Smooth muscle cell (in vitro differentiated cells): ENCODE data around the gene CREB3. TPM values are rescaled to one million over a fixed set of nuclear protein-coding genes. Genes with fewer than 3 reads are reported as not detected.

ENCODE experiments used
- DNase-seq: peaks from one replicate; lab custom pipeline; 2025; ENCODE audit not compliant: unreplicated experiment; lab: John Stamatoyannopoulos, UW
- H2AFZ ChIP-seq: fragments of 200-600 bp; sonication (generic); 2 replicates; pipeline ENCODE4 v1.6.0; 2016; ENCODE audit warnings: antibody characterized with exemption, low read depth, mild to moderate bottlenecking
- H3F3A ChIP-seq: fragments of 200-600 bp; sonication (generic); 2 replicates; pipeline ENCODE4 v1.6.0; 2017; ENCODE audit warnings: antibody characterized with exemption, low read depth
- H3K27ac ChIP-seq: fragments of 200-600 bp; sonication (generic); 2 replicates; pipeline ENCODE4 v1.5.1; 2016; ENCODE audit warnings: low read depth, mild to moderate bottlenecking
- H3K27me3 ChIP-seq: fragments of 200-600 bp; sonication (generic); 2 replicates; pipeline ENCODE4 v1.6.1; 2016; ENCODE audit warnings: low read depth, mild to moderate bottlenecking
- H3K36me3 ChIP-seq: fragments of 200-600 bp; sonication (generic); 2 replicates; pipeline ENCODE4 v1.5.1; 2016; ENCODE audit warnings: low read depth
- H3K4me1 ChIP-seq: fragments of 200-600 bp; sonication (generic); 2 replicates; pipeline ENCODE4 v1.5.1; 2016; ENCODE audit warnings: low read depth
- H3K4me2 ChIP-seq: fragments of 200-600 bp; sonication (generic); 2 replicates; pipeline ENCODE4 v1.6.0; 2016; ENCODE audit warnings: mild to moderate bottlenecking
- H3K4me3 ChIP-seq: fragments of 200-600 bp; sonication (generic); 2 replicates; pipeline ENCODE4 v1.5.1; 2016; ENCODE audit warnings: mild to moderate bottlenecking
- H3K79me2 ChIP-seq: fragments of 200-600 bp; sonication (generic); 2 replicates; pipeline ENCODE4 v1.6.0; 2016; ENCODE audit warnings: low read depth, mild to moderate bottlenecking
- H3K9ac ChIP-seq: fragments of 200-600 bp; sonication (generic); 2 replicates; pipeline ENCODE4 v1.6.0; 2016; ENCODE audit warnings: low read depth
- H3K9me3 ChIP-seq: fragments of 200-600 bp; sonication (generic); replicated peaks from 2 replicates; pipeline ENCODE4 v1.5.1; 2016; ENCODE audit warnings: low read depth
- H4K20me1 ChIP-seq: fragments of 200-600 bp; sonication (generic); 2 replicates; pipeline ENCODE4 v1.6.0; 2016; ENCODE audit warnings: low read depth
- CTCF ChIP-seq: fragments of 200-600 bp; sonication (generic); IDR thresholded peaks from 2 replicates; pipeline ENCODE4 v1.5.1; 2017; ENCODE audit warnings: borderline replicate concordance, mild to moderate bottlenecking, antibody characterized with exemption; ENCODE audit not compliant: insufficient read depth, poor library complexity, severe bottlenecking
- WGBS: methylation state at CpG from one replicate; pipeline ENCODE4 v1.1.7; 2016; ENCODE audit warnings: low lambda C conversion rate; 5-methylcytosine and 5-hydroxymethylcytosine counted together
- polyA plus RNA-seq: library from polyadenylated mRNA; unstranded; fragments of >200 nt; fragmentation: Nextera tagmentation; extraction: Ambion mirVana; gene quantifications from 2 replicates; pipeline ENCODE4 v1.2.1, GENCODE V29; 2016
- total RNA-seq: library from RNA; depleted of rRNA; stranded (reverse); fragments of >200 nt; gene quantifications from 2 replicates; pipeline ENCODE4 v1.2.3, GENCODE V29; 2014

Gene CREB3
- total and polyA plus RNA-seq, 2 experiments from 2014 or later: 66.9 to 81.0 TPM

- TF ChIP-seq CTCF: no peak
- Histone ChIP-seq H3K27me3 (no peaks in the 10 kb centered on the region), H3K36me3 (peaks cover 33% of the 10 kb centered on the region), H3K9ac (no peak overlapping the region), H3K9me3 (no peaks in the 10 kb centered on the region), H3K4me1 (no peaks in the 10 kb centered on the region), H3K4me2 (no peak overlapping the region), H3K27ac (no peak overlapping the region), H2AFZ (no peak overlapping the region), H4K20me1 (peaks cover 29% of the 10 kb centered on the region), H3K4me3 (no peak overlapping the region), H3F3A (peaks cover 3% of the 10 kb centered on the region), H3K79me2 (no peaks in the 10 kb centered on the region)
- over 99% methylated on average over 7 of the region's 7 CpGs for WGBS
- DNase-seq: no peak
These were observed 21.5 kb upstream of the CREB3 start for GRCh38 chr9:35710818-35711500.

DNA sequence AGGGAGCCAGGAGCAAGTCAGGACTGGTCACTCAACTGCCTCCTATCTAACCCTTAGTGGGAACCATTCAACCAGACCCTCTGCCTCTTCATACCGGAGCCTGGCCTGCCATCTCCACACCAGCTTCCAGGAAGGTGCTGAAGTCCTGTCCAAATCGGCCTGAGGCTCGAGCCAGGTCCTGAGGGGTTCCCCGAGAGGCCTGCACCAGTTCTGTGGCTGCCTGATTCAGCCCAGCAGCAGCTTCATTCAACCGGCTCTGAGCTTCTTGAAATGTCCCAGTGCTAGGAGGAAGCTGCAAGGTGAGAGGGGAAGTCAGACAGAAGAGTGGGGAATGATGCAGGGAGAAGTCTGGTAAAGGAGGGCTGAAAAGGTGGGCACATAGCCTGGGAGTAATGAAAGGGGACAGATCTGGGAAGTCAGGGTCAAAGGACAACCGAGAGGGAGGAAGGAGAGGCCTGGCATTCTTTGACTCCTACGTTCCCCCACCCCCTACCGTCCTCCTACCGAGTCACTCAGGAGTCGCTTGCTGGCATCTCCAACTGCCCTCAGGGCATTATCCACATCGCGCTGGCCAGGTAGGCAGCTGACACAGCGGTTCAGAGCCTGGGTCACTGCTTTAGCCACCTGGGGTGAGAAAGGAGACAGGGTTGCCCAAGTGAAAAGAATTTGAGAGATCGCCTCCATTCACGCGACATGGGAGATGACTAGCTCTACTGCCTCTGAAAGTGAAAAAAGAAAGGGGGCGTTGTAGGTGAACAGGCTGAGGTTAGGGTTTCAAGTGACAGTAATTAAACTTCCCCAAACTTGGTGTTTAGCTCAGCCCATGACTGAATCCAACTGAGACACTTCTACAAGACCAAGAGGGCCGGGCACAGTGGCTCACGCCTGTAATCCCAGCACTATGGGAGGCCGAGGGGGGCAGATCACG lies 20.7 kb upstream of the CREB3 start:
- Histone ChIP-seq H3K36me3 (peaks cover 34% of the 10 kb centered on the region), H3K4me2 (no peak overlapping the region), H3K9me3 (no peaks in the 10 kb centered on the region), H3F3A (peaks cover 3% of the 10 kb centered on the region), H3K9ac (no peak overlapping the region), H3K4me1 (no peaks in the 10 kb centered on the region), H2AFZ (no peak overlapping the region), H3K27me3 (no peaks in the 10 kb centered on the region), H3K79me2 (no peaks in the 10 kb centered on the region), H3K27ac (no peak overlapping the region), H3K4me3 (no peak overlapping the region), H4K20me1 (peaks cover 24% of the 10 kb centered on the region)
- no peak for DNase-seq
- no peak for TF ChIP-seq CTCF
- 92% methylated on average over 21 of the region's 21 CpGs for WGBS

GRCh38 chr9:35712762-35713400 lies 19.6 kb upstream of the CREB3 start:
- Histone ChIP-seq H3K9me3 (no peaks in the 10 kb centered on the region), H3K4me2 (no peak overlapping the region), H3K36me3 (peaks cover 36% of the 10 kb centered on the region), H3F3A (peaks cover 3% of the 10 kb centered on the region), H3K27me3 (no peaks in the 10 kb centered on the region), H3K27ac (no peak overlapping the region), H3K4me1 (no peaks in the 10 kb centered on the region), H2AFZ (no peak overlapping the region), H3K9ac (no peak overlapping the region), H4K20me1 (peaks cover 21% of the 10 kb centered on the region), H3K79me2 (no peaks in the 10 kb centered on the region), H3K4me3 (no peak overlapping the region)
- TF ChIP-seq CTCF: no peak
- no peak for DNase-seq
- WGBS: 93% methylated on average over 11 of the region's 11 CpGs
